GM12891 (cell line): ENCODE results near the gene PLCG2.
"Not testable (repeated sequence)": the region's sequence is repeated elsewhere in the genome, so short reads cannot be mapped to it uniquely, and the experiment has no call there.

Source experiments
- PAX5 ChIP-seq: IDR thresholded peaks from 2 replicates; pipeline ENCODE4 v1.6.1; 2011; ENCODE audit warnings: low read length, moderate library complexity, mild to moderate bottlenecking; ENCODE audit not compliant: insufficient read depth, severe bottlenecking
- POLR2A ChIP-seq: IDR thresholded peaks from 2 replicates; pipeline ENCODE4 v1.6.1; 2011; ENCODE audit warnings: low read depth, low read length, control low read depth
- POLR2AphosphoS5 ChIP-seq: IDR thresholded peaks from 2 replicates; pipeline ENCODE4 v1.6.1; 2011; ENCODE audit warnings: low read depth, low read length, control low read depth
- POU2F2 ChIP-seq: IDR thresholded peaks from 2 replicates; pipeline ENCODE4 v1.6.1; 2011; ENCODE audit warnings: low read depth, mild to moderate bottlenecking, control low read depth, low read length, moderate library complexity
- SPI1 ChIP-seq: IDR thresholded peaks from 2 replicates; pipeline ENCODE4 v1.6.1; 2011; ENCODE audit warnings: low read depth, low read length, control low read depth
- TAF1 ChIP-seq: IDR thresholded peaks from 2 replicates; pipeline ENCODE4 v1.6.1; 2011; ENCODE audit warnings: low read depth, low read length, control low read depth

DNA sequence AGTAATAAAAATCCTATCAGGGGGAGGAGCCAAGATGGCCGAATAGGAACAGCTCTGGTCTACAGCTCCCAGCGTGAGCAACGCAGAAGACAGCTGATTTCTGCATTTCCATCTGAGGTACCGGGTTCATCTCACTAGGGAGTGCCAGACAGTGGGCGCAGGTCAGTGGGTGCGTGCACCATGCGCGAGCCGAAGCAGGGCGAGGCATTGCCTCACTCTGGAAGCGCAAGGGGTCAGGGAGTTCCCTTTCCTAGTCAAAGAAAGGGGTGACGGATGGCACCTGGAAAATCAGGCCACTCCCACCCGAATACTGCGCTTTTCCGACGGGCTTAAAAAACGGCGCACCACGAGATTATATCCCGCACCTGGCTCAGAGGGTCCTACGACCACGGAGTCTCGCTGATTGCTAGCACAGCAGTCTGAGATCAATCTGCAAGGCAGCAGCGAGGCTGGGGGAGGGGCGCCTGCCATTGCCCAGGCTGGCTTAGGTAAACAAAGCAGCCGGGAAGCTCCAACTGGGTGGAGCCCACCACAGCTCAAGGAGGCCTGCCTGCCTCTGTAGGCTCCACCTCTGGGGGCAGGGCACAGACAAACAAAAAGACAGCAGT is 198.3 kb downstream of the PLCG2 start:
- TF ChIP-seq POLR2A, POLR2AphosphoS5, TAF1, PAX5, POU2F2, SPI1: not testable (repeated sequence)
